Measurements from ENCODE around the gene MOB3C.

MOB3C gene

DNA sequence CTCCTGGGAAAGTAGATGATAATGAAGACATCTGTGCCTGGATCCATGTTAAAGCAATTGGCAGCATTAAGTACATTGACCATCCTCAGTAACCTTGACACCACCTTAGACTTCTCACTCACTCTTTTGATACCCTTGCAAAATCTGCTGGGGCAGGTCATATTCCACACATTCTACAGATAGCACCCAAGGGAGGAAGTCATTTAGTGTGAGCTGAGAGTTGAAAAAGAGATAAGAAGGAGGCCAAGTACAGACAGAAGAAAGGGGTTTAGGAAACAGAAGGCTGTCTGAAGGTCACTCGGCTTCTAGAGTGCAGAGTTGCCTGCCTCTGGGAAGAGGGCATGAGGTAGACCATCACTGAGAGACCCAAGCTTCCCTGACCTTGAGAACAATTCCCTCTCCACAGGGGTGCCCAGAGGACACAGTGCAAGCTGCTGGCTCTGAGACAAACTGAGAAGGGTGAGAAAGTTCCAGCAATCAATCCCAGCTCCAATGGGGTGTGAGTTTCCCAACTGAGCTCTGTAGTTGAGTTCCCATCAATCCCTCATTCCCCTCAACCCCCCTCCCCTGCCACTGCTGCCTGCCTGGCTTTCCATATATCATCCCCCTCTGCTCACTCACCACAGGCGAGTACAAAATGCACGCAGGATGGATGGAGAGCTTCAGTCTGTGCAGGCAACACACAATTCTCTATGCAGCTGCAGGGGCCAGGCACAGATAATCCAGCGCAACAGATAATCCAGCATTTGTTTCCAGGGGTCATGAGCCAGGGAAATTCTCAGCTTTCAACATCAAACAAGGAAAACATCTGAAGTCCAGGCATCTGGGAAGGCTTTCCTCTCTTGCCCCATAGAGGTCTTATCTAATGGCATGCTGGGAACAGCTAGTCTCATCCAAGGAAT is 7.4 kb upstream of the MOB3C start:
- no peak overlapping the region for H3K4me3 ChIP-seq (ENCODE audit: low read depth, low read length)
- no peak for TF ChIP-seq CTCF (IDR thresholded peaks at IDR 0.05; ENCODE audit: low read depth, low read length, missing control alignments)
- no peak for DNase-seq (ENCODE audit: low read depth)
- in situ Hi-C loops (cut with HindIII; ENCODE audit: low sequenced_read_pairs) = no loop called here

DNA sequence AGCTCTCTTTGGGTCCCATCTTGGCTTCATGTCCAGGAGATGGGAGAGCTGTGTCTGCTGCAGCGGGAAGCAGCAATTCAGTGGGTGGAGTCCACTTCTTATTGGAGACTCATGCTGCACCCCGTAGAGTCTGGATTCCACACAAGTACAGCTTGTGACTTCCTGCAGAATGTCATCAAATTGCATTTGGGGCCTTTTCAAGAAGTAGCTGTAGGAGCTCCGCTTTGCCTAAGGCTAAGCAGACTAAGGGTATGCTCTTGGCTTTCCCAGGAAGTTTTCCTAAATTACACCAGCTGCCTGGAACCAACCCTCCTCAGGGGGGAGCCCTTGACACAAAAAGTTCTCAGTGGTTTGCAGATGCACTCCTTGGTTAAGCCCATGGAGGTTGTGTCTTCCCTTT is 5.7 kb upstream of the MOB3C start:
- TF ChIP-seq CTCF (IDR thresholded peaks at IDR 0.05; ENCODE audit: low read depth, low read length, missing control alignments) = peak; percentile 43
- in situ Hi-C loops (cut with HindIII; ENCODE audit: low sequenced_read_pairs) = no loop called here
- no peak overlapping the region for H3K4me3 ChIP-seq (ENCODE audit: low read depth, low read length)
- no peak for DNase-seq (ENCODE audit: low read depth)

DNA sequence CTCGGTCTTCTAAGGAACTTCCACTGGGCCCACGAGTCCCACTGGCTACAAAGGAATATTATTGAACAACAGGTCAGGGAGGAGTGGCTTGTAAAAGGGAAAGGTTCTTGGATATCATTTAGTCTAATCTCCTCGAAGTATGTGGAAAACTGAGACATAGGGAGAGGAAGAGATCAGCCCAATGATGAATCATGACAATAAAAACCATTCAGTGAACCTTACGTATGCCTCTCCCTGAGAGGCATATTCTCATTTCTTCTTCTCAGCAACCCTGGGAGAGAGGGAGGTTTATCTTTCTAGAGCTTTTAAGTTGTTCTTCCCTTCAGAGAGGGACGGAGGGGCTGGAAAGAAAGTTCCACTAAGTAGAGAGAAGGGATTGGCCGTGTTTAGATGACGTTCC is 5.3 kb upstream of the MOB3C start:
- H3K4me3 ChIP-seq (ENCODE audit: low read depth, low read length) = no peak overlapping the region
- in situ Hi-C loops (cut with HindIII; ENCODE audit: low sequenced_read_pairs) = no loop called here
- DNase-seq (ENCODE audit: low read depth) = no peak
- TF ChIP-seq CTCF (IDR thresholded peaks at IDR 0.05; ENCODE audit: low read depth, low read length, missing control alignments) = no peak

- no peak for DNase-seq (ENCODE audit: low read depth)
- in situ Hi-C loops (cut with HindIII; ENCODE audit: low sequenced_read_pairs) = no loop called here
- no peak overlapping the region for H3K4me3 ChIP-seq (ENCODE audit: low read depth, low read length)
- TF ChIP-seq CTCF (IDR thresholded peaks at IDR 0.05; ENCODE audit: low read depth, low read length, missing control alignments) = no peak
Observed at GRCh38 chr1:46619656-46620258, 3.1 kb upstream of the MOB3C start.

DNA sequence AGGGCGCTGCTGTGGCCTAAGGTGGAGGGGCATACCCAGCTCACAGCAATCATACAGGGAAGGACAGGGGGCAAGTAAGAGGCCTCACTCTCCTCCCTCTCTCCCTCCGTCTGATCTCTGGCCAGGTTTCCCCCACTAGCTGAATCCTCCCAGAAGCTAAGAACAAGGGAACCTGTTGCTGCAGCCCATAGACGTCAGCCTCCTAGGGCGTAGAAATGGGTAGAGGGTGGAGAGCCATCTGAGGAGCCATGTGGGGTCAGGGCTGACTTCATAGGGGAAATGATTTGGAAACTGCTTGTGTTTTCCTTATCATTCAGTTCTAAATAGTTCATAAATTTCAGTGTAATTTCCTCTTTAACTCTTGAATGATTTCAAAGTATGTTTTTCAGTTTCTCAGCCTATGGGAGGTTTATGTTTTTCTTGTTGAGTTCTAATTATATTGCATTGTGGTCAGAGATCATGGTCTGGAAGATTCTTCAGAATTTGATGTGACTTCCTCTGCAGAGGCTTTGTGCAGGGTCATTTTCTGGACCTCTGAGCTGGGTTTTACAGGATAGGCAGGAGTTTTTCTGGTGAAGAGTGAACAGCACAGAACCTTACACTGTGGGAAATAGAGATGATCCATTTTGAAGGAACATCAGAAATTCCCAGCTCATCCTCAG is 2.3 kb upstream of the MOB3C start:
- TF ChIP-seq CTCF (IDR thresholded peaks at IDR 0.05; ENCODE audit: low read depth, low read length, missing control alignments) = no peak
- in situ Hi-C loops (cut with HindIII; ENCODE audit: low sequenced_read_pairs) = no loop called here
- H3K4me3 ChIP-seq (ENCODE audit: low read depth, low read length) = no peak overlapping the region
- no peak for DNase-seq (ENCODE audit: low read depth)

DNA sequence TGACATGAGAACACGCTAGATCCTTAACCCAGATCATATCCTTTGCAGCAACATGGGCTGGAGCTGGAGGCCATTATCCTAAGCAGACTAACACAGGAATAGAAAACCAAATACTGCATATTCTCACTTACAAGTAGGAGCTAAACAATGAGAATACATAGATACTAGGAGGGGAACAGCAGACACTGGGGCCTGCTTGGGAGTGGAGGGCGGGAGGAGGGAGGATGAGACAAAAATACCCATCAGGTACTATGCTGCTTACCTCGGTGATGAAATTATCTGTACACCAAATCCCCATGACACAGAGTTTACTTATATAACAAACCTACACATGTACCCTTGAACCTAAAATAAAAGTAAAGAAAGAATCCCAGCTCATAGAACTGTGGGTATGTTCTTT is 1.2 kb upstream of the MOB3C start:
- H3K4me3 ChIP-seq (ENCODE audit: low read depth, low read length) = no peak overlapping the region
- in situ Hi-C loops (cut with HindIII; ENCODE audit: low sequenced_read_pairs) = no loop called here

More for the DNA sequence above, 1.2 kb upstream of the MOB3C start:
- DNase-seq (ENCODE audit: low read depth) = no peak
- no peak for TF ChIP-seq CTCF (IDR thresholded peaks at IDR 0.05; ENCODE audit: low read depth, low read length, missing control alignments)
